Natural killer cell (primary cell): ENCODE results near the gene WDR33. TPM values are rescaled to one million over a fixed set of nuclear protein-coding genes. Genes with fewer than 3 reads are reported as not detected.

ENCODE experiments used
- ATAC-seq, 3 donors: fragments of 150-1000 bp in 2 of 3; fragments of 200-7000 bp in 1 of 3; cut with Tn5 transposase; 1 replicate in 1 of 3; 2 replicates in 2 of 3; pipeline ENCODE4 v1.10.0; 2021; ENCODE audit warnings: mild to moderate bottlenecking in 2 of 3, moderate library complexity in 2 of 3
- DNase-seq, 2 donors: peaks; one replicate each; pipeline versions ENCODE4 v3.0.0 to v3.0.0-alpha.2; 2013 to 2021; ENCODE audit warnings: mixed read lengths in 1 of 2
- H3K27ac ChIP-seq: one replicate; pipeline ENCODE4 v1.5.1; 2013; ENCODE audit warnings: mild to moderate bottlenecking, low read length
- H3K27me3 ChIP-seq: one replicate; pipeline ENCODE4 v1.6.1; 2013; ENCODE audit warnings: low read length; ENCODE audit not compliant: control insufficient read depth, insufficient read depth
- H3K36me3 ChIP-seq: one replicate; pipeline ENCODE4 v1.6.1; 2013; ENCODE audit warnings: low read length; ENCODE audit not compliant: control insufficient read depth, insufficient read depth
- H3K4me1 ChIP-seq: one replicate; pipeline ENCODE4 v1.6.1; 2013; ENCODE audit warnings: low read length; ENCODE audit not compliant: control insufficient read depth, insufficient read depth
- H3K4me3 ChIP-seq: one replicate; pipeline ENCODE4 v1.5.1; 2013; ENCODE audit warnings: low read length
- H3K9me3 ChIP-seq: one replicate; pipeline ENCODE4 v1.6.1; 2013; ENCODE audit warnings: low read length; ENCODE audit not compliant: control insufficient read depth, insufficient read depth
- H3K27ac Mint-ChIP-seq, 2 donors: one replicate each; pipeline ENCODE4 v1.8.0; 2022; ENCODE audit warnings: mild to moderate bottlenecking in 2 of 2, mixed read lengths in 2 of 2, moderate library complexity in 1 of 2
- H3K27me3 Mint-ChIP-seq, 2 donors: one replicate each; pipeline ENCODE4 v1.8.0; 2022; ENCODE audit warnings: low read depth in 2 of 2, mixed read lengths in 2 of 2
- H3K36me3 Mint-ChIP-seq: one replicate; pipeline ENCODE4 v1.8.0; 2022; ENCODE audit warnings: mixed read lengths
- H3K4me1 Mint-ChIP-seq, 2 donors: one replicate each; pipeline ENCODE4 v1.8.0; 2022; ENCODE audit warnings: mixed read lengths in 2 of 2
- H3K4me3 Mint-ChIP-seq: one replicate; pipeline ENCODE4 v1.8.0; 2022; ENCODE audit warnings: mild to moderate bottlenecking, moderate library complexity, mixed read lengths
- H3K9me3 Mint-ChIP-seq, 2 donors: one replicate each; pipeline ENCODE4 v1.8.0; 2022; ENCODE audit warnings: mixed read lengths in 2 of 2
- CTCF ChIP-seq: fragments of 200-600 bp; IDR thresholded peaks from one replicate; pipeline ENCODE4 v1.8.0; 2022; ENCODE audit warnings: antibody characterized with exemption
- WGBS: methylation state at CpG from one replicate; pipeline ENCODE4 v1.1.7; 2013; ENCODE audit warnings: missing lambda C conversion rate; ENCODE audit not compliant: insufficient coverage; 5-methylcytosine and 5-hydroxymethylcytosine counted together
- intact Hi-C: fragments of 100-400 bp; cut with micrococcal nuclease; formaldehyde crosslinking; loops from one replicate; pipeline ENCODE4 v1.14.2; 2022
- total RNA-seq, 4 donors: library from RNA; stranded (reverse); fragments of 120-200 nt in 1 of 4; gene quantifications; one replicate each; pipeline versions ENCODE4 v1.2.3 to v1.2.4, GENCODE V29; 2013 to 2022

Gene WDR33
- total RNA-seq, 3 donors from 2014 or later (not counting 1 experiment from before 2014, with no cell fraction given) = 55.2 to 78.4 (median 55.3) TPM

- H3K9me3 ChIP-seq = no peaks in the 10 kb centered on the region
- peaks cover 30% of the 10 kb centered on the region for H3K4me1 ChIP-seq
- peaks cover 41% of the 10 kb centered on the region for H3K36me3 ChIP-seq
- DNase-seq = no peak
- peaks cover 29 to 33% of the 10 kb centered on the region in 2 donors for H3K4me1 Mint-ChIP-seq
- H3K36me3 Mint-ChIP-seq = no peaks in the 10 kb centered on the region
- H3K27me3 Mint-ChIP-seq = no peaks in the 10 kb centered on the region
- no peak for ATAC-seq
- WGBS = 89% methylated on average over 5 of the region's 5 CpGs
- H3K9me3 Mint-ChIP-seq = no peaks in the 10 kb centered on the region
- no peak for TF ChIP-seq CTCF
- no peak overlapping the region for H3K27ac ChIP-seq
- no peaks in the 10 kb centered on the region for H3K27me3 ChIP-seq
- no peak overlapping the region for H3K4me3 Mint-ChIP-seq
- intact Hi-C loops = no loop called here
- H3K27ac Mint-ChIP-seq = peak overlapping the region; percentile 58 to 75
- H3K4me3 ChIP-seq = no peak overlapping the region
Observed at GRCh38 chr2:127705391-127706065, 105.4 kb downstream of the WDR33 start.

- Histone ChIP-seq H3K4me3 (no peak overlapping the region), H3K4me1 (peaks cover 33% of the 10 kb centered on the region), H3K9me3 (no peaks in the 10 kb centered on the region), H3K27me3 (no peaks in the 10 kb centered on the region), H3K36me3 (peaks cover 39% of the 10 kb centered on the region), H3K27ac (no peak overlapping the region)
- no peak for TF ChIP-seq CTCF
- Mint-ChIP-seq H3K9me3 (no peaks in the 10 kb centered on the region), H3K36me3 (no peaks in the 10 kb centered on the region), H3K27me3 (no peaks in the 10 kb centered on the region), H3K4me3 (peak overlapping the region; percentile 58), H3K4me1 (peaks cover 35 to 38% of the 10 kb centered on the region in 2 donors), H3K27ac (peak overlapping the region; percentile 58 to 75)
- ATAC-seq (no peak), DNase-seq (no peak)
- intact Hi-C loops = loop anchor here (5.0 kb wide), 5 partner anchors 107 to 387 kb away; partner anchors contain the start of genes MAP3K2, POLR2D, SAP130 and UGGT1
- WGBS = 88% methylated on average over 5 of the region's 5 CpGs
Observed at GRCh38 chr2:127704641-127705390, 106.2 kb downstream of the WDR33 start.

- Mint-ChIP-seq H3K27me3 (no peaks in the 10 kb centered on the region), H3K27ac (peak overlapping the region; percentile 97 to 98), H3K36me3 (no peaks in the 10 kb centered on the region), H3K4me1 (peaks cover 35 to 38% of the 10 kb centered on the region in 2 donors), H3K9me3 (no peaks in the 10 kb centered on the region), H3K4me3 (no peak overlapping the region)
- DNase-seq (no peak), ATAC-seq (no peak)
- H3K9me3 ChIP-seq = no peaks in the 10 kb centered on the region
- TF ChIP-seq CTCF = no peak
- peaks cover 33% of the 10 kb centered on the region for H3K4me1 ChIP-seq
- 95% methylated on average over 5 of the region's 5 CpGs for WGBS
- H3K36me3 ChIP-seq = peaks cover 25% of the 10 kb centered on the region
- no peaks in the 10 kb centered on the region for H3K27me3 ChIP-seq
- H3K4me3 ChIP-seq = no peak overlapping the region
- H3K27ac ChIP-seq = no peak overlapping the region
- intact Hi-C loops = loop anchor here (5.0 kb wide), 5 partner anchors 109 to 389 kb away; partner anchors contain the start of genes MAP3K2, POLR2D, SAP130 and UGGT1
Observed at GRCh38 chr2:127703282-127703681, 107.7 kb downstream of the WDR33 start.
